ENCODE data around the gene CBFA2T2.

The CBFA2T2 gene

GRCh38 chr20:33654680-33655161, 164.8 kb downstream of the CBFA2T2 start:
- DNase-seq = no peak

DNA sequence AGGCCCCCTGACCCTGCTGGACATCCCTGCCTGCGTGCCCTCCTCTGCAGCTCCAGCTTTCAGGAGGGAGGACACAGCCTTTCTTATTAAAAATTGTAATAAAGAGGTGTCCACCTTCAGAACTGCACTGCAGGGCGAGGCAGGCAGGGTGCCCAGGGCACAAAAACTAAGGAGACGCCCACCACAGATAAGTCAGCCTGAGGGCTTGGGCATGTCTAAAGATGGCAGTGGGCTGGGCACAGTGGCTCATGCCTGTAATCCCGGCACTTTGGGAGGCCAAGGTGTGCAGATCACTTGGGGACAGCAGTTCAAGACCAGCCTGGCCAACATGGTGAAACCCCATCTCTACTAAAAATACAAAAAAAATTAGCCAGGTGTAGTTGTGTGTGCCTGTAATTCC, 165.3 kb downstream of the CBFA2T2 start:
- no peak for DNase-seq

GRCh38 chr20:33656010-33656782, 166.3 kb downstream of the CBFA2T2 start:
- no peak for DNase-seq

DNA sequence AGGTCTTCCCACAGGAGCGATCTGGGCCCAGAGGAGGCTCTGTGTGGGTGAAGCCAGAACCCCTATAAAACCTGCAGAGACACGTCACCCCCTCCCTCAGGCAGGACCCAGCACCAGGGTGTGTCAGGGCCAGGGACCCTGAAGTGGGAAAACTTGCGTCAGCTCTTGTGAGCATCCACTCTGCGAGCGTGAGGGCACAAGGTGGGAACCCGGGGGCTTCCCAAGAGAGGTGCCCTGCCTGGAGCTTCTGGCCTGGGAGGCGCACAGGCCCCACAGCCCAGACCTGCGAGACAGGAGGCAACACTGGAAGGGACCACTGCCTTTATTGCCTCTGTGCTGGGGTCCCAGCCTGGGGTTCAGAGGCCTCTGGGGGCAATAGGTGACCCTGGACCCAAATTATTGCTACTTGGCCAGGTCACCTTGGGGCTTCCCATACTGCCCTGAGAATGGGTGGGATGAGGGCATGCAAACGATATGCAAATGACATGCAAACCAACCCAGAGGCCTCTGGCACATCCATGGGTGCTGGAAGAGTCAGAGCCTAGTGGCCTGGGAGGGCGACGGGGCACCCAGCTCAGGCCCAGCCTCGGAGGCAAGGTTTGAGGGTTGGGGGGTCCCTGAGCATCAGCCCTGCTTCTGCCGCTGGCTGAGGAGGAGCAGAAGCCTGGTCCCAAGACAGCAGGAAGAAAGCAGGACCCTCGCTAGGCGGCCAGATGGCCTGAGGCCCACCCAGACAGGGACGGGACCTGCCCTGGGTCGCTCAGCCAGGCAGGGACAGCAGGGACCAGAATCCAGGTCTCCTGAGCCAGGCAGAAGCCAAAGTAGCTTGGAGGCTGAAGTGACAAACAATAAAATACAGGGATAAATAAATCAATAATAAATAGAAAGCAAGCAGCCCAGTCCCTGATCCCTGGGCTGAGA, 167.1 kb downstream of the CBFA2T2 start:
- DNase-seq = no peak

DNA sequence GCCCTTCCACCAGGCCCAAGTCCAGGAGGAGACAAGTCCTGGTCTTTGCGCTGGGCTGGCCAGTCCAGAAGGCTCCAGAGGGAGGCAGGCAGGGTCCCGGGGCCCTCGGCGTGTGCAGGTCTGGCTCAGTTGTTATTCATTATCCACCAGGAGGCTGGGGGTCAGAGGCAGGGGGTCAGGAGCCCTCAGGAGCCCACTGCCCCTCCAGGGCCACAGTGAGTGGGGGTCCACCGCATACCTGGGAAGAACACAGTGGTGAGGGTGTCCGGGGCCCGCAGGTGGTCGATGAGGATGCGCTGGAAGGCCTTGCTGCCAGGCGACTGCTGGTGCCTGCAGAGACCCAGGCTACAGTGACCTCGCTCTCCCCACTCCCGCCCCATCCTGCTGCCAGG, 167.8 kb downstream of the CBFA2T2 start:
- no peak for DNase-seq

GRCh38 chr20:33658510-33658909, 168.6 kb downstream of the CBFA2T2 start:
- no peak for DNase-seq

DNA sequence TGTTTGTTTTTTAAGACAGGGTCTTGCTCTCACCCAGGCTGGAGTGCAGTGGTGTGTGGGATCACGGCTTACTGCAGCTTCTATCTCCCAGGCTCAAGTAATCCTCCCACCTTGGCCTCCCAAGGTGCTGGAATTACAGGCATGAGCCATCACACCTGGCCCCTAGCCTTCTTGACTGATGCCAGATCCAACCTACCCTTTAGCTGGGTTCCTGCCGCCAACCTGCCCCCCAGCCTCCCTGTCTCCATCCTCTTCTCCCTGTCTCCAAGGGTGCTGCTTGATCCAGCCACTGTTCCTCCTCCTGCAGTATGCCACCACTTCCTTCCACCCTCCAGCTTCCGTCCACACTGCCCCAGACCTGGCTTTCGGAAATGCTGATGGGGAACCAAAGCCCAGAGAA, 169.0 kb downstream of the CBFA2T2 start:
- no peak for DNase-seq

DNA sequence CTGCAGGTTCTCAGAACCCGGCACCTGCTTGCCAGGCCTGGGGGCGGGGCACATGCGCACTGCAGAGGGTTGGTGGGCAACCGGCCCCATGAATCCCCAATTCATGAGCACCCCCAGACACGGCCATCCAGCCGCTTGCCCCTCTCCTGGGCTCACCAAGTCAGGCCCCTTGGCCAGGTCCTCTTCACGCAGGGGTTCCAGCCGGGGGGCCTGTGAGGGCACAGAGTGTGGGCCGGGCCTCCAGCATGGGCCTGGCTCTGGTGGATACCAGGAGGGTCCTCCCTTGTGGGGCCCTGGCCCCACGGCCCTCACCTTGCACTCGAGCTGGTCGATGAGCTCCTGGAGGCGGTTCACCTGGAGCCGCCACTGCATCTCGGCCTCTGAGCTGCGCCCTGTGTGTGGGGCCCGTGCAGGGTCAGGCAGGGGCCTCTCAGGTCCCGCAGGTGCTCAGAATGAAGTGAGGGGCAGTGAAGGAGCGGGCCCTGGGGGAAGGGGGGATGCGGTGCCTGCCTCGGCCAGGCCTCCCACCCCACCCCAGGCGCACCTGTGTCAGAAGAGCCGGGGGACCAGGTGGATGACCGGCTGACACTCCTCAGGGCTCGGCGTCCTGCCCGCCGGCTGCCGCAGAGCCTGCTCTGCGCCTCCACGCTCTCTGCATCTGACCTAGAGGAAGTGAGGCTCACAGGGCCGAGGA, 169.6 kb downstream of the CBFA2T2 start:
- DNase-seq = no peak

DNA sequence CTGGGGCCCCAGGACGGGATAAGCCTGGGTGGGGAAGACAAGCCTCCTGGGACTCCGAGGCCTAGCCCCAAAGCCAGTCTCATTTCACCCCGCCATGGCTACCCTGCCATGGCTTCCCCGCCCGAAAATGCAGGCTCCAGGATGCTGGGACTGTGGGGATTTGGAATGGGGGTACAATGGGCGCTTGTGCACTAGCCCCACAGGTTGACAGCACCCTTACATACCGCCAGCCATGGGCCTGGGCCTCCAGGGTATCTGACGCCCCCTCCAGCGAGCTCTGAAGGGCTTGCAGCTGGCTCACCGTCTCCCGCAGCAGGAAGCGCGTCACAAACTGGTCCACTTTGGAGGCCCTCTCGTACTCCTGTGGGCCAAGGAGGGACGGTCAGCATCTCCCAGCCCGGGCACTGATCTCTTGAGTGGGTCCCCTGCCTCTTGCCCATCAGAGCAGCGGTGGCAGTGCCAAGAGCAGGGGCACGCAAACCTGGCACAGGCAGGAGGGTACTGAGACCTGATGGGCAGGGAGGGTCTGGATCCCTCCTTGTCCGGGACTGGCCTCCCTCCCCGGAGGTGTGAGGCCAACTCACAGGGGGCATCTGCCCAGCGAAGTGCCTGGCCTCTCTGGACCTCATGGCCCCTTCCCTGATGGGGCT, 170.3 kb downstream of the CBFA2T2 start:
- no peak for DNase-seq

DNA sequence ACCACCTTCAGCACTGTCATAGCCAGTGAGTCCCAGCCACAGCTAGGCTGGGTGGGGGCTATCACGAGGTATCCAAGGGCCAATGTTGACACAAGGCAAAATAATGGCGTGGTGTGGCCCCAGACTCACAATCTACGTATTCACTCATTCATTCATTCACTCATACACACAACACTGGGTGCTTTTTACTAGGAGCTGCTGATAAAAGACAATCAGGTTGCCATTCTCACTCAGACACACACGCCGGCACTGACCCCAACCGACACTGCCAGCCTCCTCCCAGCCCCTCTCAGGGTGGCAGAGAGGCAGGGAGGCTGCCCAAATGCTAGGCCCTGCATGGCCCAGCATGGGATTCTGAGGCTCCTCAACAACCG, 170.8 kb downstream of the CBFA2T2 start:
- no peak for DNase-seq

- no peak for DNase-seq
These were observed 172.3 kb downstream of the CBFA2T2 start, which contains the start of gene C20orf144 for GRCh38 chr20:33662172-33662571. C20orf144 (plus strand) TSS chr20:33662327; CDS start chr20:33662346, 19 bp downstream.

DNA sequence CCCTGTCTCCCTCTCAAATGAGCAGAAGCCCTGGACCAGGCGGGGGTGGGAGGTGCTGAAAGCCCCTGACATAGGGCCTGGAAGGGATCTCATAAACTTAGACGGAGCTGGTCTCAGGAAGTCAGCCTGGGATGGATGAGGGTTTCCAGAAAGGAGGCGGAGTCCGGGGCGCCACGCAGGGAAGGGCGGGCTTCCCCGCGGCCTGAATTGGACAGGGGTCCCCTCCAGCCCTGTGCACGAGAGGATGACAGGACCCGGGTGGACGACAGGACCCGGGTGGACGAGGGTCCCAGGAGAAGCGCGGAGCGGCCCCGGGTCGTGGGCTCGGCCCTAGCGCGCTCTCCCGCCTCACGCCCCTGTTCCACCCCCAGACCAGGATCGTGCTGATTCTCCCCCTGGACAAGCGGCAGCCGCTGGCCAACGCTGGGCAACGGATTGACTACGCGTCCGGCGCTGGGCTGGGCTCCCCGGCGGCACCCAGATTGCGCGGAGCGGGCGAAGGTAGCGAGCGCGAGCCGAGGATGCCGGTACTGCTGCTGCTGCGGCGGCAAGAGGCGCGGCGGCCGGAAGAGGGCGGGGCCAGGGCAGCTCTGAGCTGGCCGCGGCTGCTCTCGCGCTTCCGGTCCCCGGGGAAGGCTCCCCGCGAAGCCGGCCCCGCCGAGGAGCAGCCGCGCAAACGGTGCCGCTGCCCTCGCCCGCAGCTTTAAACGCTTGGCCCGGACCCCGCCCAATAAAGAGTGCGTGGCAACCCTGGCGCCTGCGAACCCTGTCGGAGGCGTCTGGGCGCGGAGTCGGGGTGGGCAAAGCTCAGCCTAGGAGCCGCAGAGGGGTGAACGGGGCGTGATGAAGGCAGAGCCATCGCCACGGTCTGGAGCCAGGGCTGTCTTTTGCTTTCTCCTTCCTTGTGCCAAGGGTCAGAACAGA, 173.5 kb downstream of the CBFA2T2 start:
- DNase-seq = peak; percentile 72

- DNase-seq = no peak
These were observed 174.3 kb downstream of the CBFA2T2 start for GRCh38 chr20:33664085-33664761.

GRCh38 chr20:33664762-33665144, 174.9 kb downstream of the CBFA2T2 start:
- no peak for DNase-seq

- DNase-seq = peak; percentile 95
These were observed 176.7 kb downstream of the CBFA2T2 start, which contains the start of gene ACTL10 for GRCh38 chr20:33666293-33667244. ACTL10 (plus strand) TSS chr20:33666943; CDS start chr20:33667498, 555 bp downstream.

DNA sequence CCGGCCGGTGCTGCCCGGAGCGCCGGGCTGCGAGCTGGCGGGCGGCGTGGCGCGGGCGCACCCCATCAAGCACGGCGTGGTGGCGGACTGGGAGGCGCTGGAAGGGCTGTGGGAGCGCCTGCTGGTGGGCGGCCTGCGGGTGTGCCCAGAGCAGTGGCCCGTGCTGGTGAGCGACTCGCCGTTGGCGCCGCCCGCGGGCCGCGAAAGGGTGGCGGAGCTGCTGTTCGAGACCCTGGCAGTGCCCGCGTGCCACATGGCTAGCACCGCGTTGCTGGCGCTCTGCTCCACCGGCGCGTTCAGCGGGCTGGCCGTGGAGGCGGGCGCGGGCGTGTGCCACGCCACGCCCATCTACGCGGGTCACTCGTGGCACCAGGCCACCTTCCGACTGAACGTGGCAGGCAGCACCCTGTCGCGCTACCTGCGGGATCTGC, 177.4 kb downstream of the CBFA2T2 start:
- DNase-seq = no peak

- DNase-seq = peak; percentile 61
These were observed 178.0 kb downstream of the CBFA2T2 start for GRCh38 chr20:33667676-33668465.

- no peak for DNase-seq
These were observed 178.7 kb downstream of the CBFA2T2 start for GRCh38 chr20:33668466-33669155.
